COLO829 (cell line): ENCODE results near the gene GBF1.
"Not testable (repeated sequence)": the region's sequence is repeated elsewhere in the genome, so short reads cannot be mapped to it uniquely, and the experiment has no call there.

ENCODE experiments used
- DNase-seq: peaks from one replicate; pipeline ENCODE4 v3.0.0; 2012; ENCODE audit warnings: low spot score

The GBF1 gene

GRCh38 chr10:102267748-102268147, 22.4 kb downstream of the GBF1 start:
- no peak for DNase-seq

GRCh38 chr10:102268375-102268888, 23.1 kb downstream of the GBF1 start:
- DNase-seq: no peak

GRCh38 chr10:102269017-102269416, 23.7 kb downstream of the GBF1 start:
- DNase-seq: no peak

- DNase-seq: no peak
Measured at GRCh38 chr10:102274062-102274461, 28.7 kb downstream of the GBF1 start.

GRCh38 chr10:102275343-102275742, 30.0 kb downstream of the GBF1 start:
- no peak for DNase-seq

- DNase-seq: no peak
Measured at GRCh38 chr10:102279104-102279503, 33.8 kb downstream of the GBF1 start.

- DNase-seq: no peak
Measured at GRCh38 chr10:102280397-102281101, 35.2 kb downstream of the GBF1 start.

GRCh38 chr10:102281102-102281487, 35.8 kb downstream of the GBF1 start:
- no peak for DNase-seq

GRCh38 chr10:102283488-102283887, 38.2 kb downstream of the GBF1 start:
- no peak for DNase-seq

GRCh38 chr10:102283890-102284289, 38.6 kb downstream of the GBF1 start:
- no peak for DNase-seq

GRCh38 chr10:102284531-102284930, 39.2 kb downstream of the GBF1 start:
- DNase-seq: no peak

- no peak for DNase-seq
Measured at GRCh38 chr10:102285133-102285532, 39.8 kb downstream of the GBF1 start.

GRCh38 chr10:102286216-102286615, 40.9 kb downstream of the GBF1 start:
- DNase-seq: no peak

GRCh38 chr10:102287538-102287937, 42.2 kb downstream of the GBF1 start:
- DNase-seq: no peak

GRCh38 chr10:102287991-102288390, 42.7 kb downstream of the GBF1 start:
- DNase-seq: no peak

- no peak for DNase-seq
Measured at GRCh38 chr10:102289356-102289755, 44.0 kb downstream of the GBF1 start.

GRCh38 chr10:102289840-102290239, 44.5 kb downstream of the GBF1 start:
- no peak for DNase-seq

- DNase-seq: no peak
Measured at GRCh38 chr10:102291221-102291905, 46.0 kb downstream of the GBF1 start.

- no peak for DNase-seq
Measured at GRCh38 chr10:102297101-102297500, 51.8 kb downstream of the GBF1 start.

- no peak for DNase-seq
Measured at GRCh38 chr10:102298899-102299298, 53.6 kb downstream of the GBF1 start.

GRCh38 chr10:102299873-102300272, 54.5 kb downstream of the GBF1 start:
- no peak for DNase-seq

GRCh38 chr10:102300278-102300843, 55.0 kb downstream of the GBF1 start:
- no peak for DNase-seq

- DNase-seq: not testable (repeated sequence)
Measured at GRCh38 chr10:102300912-102301311, 55.6 kb downstream of the GBF1 start.
